ENCODE measurements around the gene SPATA12. TPM values are rescaled to one million over a fixed set of nuclear protein-coding genes. Genes with fewer than 3 reads are reported as not detected.

SPATA12 gene
- polyA plus RNA-seq, 12 donors, result 0.05 to 0.22 (median 0.12) TPM; not detected in 4

DNA sequence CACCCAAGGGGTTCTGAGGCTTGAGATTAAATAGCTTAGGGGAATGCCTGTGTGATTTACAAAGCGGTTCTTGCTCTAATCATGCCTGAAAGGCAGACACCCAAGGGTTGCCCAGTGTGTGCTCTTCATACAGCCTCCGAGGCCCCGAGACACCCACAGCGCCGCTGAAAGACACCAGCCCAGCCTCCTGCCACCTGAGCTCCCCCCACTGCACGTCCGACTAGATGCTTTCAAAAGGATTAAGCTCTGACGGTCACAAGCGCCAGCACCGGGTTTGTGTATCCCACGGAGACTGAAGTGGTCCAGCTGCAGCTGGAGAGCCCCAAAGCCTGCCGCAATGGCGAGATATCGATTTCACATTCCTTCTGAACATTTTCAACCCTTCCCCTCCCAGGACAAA lies 50.3 kb downstream of the SPATA12 start:
- DNase-seq, result no peak

DNA sequence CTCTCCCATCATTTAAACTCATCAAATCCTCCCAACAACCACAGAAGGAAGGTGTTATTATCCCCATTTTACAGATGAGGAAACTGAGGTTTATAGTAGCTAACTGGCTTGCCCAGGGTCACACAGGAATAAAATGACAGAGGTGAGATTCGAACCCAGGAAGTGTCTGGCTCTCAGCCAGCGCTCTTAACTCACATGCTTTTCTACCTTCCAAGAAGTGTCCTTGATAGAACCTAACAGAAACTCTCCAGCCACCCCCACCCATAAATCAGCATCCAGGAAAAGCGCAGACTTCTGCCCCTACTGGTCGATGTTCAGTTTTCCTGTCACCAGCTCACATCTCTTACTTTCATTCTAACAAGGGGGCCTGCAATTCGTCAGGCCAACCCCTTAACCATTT lies 51.7 kb downstream of the SPATA12 start:
- no peak for DNase-seq

DNA sequence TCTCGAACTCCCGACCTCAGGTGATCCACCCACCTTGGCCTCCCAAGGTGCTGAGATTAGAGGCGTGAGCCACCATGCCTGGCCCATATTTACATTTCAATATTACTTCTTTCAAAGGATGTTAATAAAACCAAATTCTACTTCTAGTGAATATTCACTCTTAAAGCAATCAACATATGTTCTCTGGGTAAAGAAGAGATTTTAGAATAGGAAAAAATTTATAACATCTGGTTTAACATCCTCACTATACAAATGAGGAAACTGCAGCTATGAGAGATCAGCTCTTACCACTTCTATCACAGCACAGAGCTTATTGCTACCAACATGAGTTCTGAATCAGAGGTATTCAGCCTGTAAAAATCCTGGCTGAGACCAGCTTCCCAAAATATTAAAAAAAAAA lies 56.0 kb downstream of the SPATA12 start:
- DNase-seq, result no peak

DNA sequence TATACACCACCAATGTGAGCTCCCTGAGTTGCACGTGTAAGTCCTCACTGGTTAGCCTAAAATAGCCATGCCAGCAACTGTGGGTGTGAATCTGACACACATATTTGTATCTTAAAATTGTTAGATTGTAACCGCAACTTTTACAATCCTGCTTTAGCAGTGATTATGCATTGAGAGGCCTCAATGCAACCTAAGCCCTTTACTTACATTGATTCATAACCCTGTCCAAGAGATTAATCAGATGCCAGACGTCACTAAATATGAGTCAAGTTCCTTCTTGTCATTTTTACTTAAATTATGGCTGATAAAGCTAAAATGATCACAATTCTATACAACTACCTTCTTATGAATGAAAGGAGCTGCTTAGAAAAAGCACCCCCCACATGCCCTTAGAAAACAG lies 57.8 kb downstream of the SPATA12 start:
- no peak for DNase-seq

GRCh38 chr3:57120040-57120439 lies 59.6 kb downstream of the SPATA12 start:
- no peak for DNase-seq

DNA sequence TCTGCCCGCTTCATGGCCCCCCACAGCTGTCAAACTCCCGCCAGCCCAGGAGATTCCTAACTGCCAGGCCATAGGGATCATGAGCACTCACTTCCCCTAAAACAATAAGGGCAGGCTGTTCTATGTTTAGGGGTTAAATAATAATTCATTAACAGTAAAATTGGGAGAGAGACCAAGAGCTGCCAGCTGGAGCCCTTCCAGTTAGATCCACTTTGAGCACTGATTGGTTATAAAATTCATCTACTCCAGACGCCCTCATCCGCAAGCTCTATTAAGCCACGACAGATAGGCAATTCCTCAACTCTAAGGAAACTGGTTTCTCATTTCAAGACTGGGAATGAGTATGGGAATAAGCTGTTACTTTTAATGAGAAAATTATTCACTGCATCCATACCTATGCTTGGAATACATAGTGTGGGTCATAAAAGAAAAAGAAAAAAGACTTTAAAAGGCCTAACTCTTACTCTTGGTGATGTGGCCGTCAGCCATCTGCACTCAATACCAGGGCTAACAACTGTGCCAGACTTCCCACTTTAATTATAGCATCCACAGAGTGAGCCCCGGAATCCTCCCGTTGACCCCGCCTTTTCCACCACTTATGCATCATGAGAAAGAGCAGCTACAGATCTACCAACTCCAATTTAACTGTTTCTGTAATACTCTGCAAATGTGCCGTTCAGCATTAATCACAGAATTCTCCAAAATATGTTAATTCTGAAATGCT lies 60.1 kb downstream of the SPATA12 start:
- DNase-seq, result no peak

Other genes starting within 250 kb of the SPATA12 start
- gene IL17RD, start 104.7 kb downstream of the SPATA12 start, polyA plus RNA-seq (ENCODE audit: insufficient read length in 12 of 12), result 10 to 100 TPM in 11 of 12 donors, not detected in 1; 21.2 to 35.9 (median 27.0) TPM
- 1 to 10 TPM in 10 of 12 donors, not detected in 2; 1.6 to 3.2 (median 2.3) TPM for gene HESX1, start 139.3 kb downstream of the SPATA12 start, polyA plus RNA-seq (ENCODE audit: insufficient read length in 12 of 12)
- 10 to 100 TPM in 11 of 12 donors, not detected in 1; 36.9 to 55.9 (median 44.0) TPM for gene APPL1, start 167.1 kb downstream of the SPATA12 start, polyA plus RNA-seq (ENCODE audit: insufficient read length in 12 of 12)
- 1 to 10 TPM in 5 of 12 donors, under 1 TPM in 5, not detected in 2; 0.26 to 1.7 (median 1.1) TPM for gene ASB14, start 232.0 kb downstream of the SPATA12 start, polyA plus RNA-seq (ENCODE audit: insufficient read length in 12 of 12)